ENCODE results near the gene MMP14. TPM values are rescaled to one million over a fixed set of nuclear protein-coding genes. Genes with fewer than 3 reads are reported as not detected.

The MMP14 gene
- total RNA-seq, 1 donor from 2014 or later = 26.1 TPM

DNA sequence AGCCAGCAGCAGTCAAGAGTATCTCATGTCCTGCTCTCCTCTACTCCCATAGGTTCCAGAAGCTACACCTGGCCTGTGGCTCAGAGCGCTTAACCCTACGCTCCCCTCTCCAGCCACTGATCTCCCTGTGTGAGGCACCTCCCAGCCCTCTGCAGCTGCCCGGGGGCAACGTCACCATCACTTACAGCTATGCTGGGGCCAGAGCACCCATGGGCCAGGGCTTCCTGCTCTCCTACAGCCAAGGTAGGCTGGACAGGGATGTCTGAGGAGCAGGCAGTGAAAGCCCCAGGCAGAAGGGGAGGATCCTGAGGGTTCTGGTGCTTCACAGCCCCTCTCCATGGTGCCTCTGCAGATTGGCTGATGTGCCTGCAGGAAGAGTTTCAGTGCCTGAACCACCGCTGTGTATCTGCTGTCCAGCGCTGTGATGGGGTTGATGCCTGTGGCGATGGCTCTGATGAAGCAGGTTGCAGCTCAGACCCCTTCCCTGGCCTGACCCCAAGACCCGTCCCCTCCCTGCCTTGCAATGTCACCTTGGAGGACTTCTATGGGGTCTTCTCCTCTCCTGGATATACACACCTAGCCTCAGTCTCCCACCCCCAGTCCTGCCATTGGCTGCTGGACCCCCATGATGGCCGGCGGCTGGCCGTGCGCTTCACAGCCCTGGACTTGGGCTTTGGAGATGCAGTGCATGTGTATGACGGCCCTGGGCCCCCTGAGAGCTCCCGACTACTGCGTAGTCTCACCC lies 38.8 kb downstream of the MMP14 start:
- no peak for DNase-seq (ENCODE audit: low spot score)
- intact Hi-C loops (cut with DNase I) = no loop called here

DNA sequence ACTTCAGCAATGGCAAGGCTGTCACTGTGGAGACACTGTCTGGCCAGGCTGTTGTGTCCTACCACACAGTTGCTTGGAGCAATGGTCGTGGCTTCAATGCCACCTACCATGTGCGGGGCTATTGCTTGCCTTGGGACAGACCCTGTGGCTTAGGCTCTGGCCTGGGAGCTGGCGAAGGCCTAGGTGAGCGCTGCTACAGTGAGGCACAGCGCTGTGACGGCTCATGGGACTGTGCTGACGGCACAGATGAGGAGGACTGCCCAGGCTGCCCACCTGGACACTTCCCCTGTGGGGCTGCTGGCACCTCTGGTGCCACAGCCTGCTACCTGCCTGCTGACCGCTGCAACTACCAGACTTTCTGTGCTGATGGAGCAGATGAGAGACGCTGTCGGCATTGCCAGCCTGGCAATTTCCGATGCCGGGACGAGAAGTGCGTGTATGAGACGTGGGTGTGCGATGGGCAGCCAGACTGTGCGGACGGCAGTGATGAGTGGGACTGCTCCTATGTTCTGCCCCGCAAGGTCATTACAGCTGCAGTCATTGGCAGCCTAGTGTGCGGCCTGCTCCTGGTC lies 39.4 kb downstream of the MMP14 start:
- intact Hi-C loops (cut with DNase I) = no loop called here

DNA sequence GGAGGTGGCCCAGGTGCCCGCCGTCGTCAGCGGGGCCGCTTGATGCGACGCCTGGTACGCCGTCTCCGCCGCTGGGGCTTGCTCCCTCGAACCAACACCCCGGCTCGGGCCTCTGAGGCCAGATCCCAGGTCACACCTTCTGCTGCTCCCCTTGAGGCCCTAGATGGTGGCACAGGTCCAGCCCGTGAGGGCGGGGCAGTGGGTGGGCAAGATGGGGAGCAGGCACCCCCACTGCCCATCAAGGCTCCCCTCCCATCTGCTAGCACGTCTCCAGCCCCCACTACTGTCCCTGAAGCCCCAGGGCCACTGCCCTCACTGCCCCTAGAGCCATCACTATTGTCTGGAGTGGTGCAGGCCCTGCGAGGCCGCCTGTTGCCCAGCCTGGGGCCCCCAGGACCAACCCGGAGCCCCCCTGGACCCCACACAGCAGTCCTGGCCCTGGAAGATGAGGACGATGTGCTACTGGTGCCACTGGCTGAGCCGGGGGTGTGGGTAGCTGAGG lies 40.7 kb downstream of the MMP14 start:
- DNase-seq (ENCODE audit: low spot score) = no peak
- intact Hi-C loops (cut with DNase I) = no loop called here

More for the DNA sequence above, 39.4 kb downstream of the MMP14 start:
- no peak for DNase-seq (ENCODE audit: low spot score)

- intact Hi-C loops (cut with DNase I) = no loop called here
- no peak for DNase-seq (ENCODE audit: low spot score)
These were observed 42.2 kb downstream of the MMP14 start for GRCh38 chr14:22878271-22879246.

GRCh38 chr14:22882064-22882463 lies 45.7 kb downstream of the MMP14 start:
- no peak for DNase-seq (ENCODE audit: low spot score)
- intact Hi-C loops (cut with DNase I) = no loop called here

DNA sequence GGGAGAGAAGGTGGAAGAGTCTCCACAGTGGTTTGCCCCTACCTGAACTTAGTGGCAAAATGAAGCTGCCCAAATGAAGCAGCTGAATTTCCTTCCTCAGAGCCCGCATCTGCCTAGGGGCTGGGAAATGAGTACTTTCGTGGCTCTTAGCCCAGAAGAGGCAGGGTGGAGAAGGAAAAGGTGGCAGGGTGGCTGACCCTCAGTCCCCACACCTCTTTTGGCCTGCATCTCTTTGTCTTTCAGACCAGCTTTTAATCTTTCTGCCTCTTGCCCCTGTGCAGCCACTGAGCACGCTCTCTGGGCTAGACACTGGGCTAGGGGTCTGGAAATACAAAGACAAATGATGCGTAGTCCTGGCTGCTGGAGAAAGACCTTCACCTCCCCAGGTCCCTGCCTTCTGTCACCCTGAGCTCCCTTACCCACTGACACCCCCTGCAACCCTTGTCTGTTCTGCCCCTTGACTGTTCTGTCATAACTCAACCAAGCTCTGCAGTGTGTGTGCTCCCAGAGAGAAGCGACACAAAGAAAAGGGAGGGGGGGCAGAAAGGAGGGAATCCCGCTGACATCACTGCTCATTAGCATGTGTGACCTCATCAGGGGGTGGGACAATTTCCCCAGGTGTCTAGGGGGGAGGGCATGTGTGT lies 46.3 kb downstream of the MMP14 start:
- intact Hi-C loops (cut with DNase I) = no loop called here
- DNase-seq (ENCODE audit: low spot score) = no peak

DNA sequence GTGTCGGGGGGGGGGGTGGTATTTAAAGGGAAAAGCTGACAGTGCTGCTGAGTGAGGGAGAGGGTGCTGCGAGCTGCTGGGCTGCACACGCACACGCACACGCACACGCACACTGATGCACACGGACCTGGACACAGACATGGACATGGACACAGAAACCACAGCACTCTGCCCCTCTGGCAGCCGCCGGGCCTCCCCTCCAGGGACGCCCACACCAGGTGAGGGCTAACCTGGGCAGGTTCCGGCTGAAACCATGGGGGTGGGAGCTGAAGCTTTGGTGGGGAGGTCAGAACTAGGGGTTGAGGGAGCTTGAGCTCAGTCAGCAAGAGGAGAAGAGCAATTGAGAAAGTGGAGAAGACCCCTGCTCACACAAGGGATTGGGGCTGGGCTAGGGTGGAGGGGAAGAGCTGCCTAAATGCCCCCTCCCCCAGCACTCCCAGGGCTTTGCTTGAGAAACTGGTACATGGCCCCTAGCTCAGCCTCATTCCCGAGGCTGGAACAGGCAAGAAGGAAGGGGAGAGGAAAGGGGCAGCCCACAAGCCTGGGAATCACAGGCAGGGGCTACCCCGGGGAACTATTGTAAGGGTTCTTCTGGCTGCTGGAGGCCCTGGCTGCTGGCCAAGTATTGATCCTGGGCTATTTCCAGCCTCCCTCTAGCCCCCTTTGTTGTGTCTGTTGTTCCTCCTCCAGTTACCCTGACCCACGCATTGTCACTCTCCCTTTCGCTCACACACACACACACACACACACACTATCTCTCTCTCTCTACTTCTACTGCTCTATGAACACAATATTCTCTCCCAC lies 47.0 kb downstream of the MMP14 start, which contains the start of gene REM2:
REM2 (plus strand) TSS at position 50 of the 804 bp plus-strand sequence; CDS start at position 116, 66 bp downstream.
- no peak for DNase-seq (ENCODE audit: low spot score)
- intact Hi-C loops (cut with DNase I) = no loop called here

DNA sequence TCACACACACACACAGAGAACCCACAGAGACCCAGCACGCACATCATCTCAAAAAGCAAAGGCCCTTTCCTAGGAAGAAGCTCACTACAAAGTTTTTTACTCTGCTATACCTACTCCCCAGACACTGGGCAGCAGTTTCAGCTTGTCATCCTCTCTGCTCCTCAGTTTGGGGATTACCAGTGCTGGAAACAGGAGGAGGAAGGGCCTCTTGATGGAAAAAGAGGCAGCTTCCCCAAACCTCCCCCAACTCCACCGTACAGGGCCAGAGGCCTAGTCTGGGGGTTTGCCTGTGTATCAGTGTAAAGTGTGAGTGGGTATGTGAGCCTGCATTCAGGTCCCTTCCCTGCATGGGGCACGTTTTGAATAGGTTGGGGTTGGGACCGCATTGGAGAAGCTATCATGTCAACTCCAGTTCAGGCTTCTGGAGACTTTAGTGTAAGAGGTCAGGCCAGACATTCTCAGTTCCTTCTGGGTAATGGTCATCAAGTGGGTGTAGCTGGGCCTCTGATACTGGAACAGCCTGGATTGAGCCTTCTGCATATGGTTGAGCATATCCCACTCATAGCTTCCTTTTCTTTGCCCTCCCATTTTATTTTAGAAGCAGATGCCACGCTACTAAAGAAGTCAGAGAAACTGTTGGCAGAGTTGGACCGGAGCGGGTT lies 47.8 kb downstream of the MMP14 start:
- intact Hi-C loops (cut with DNase I) = no loop called here
- no peak for DNase-seq (ENCODE audit: low spot score)

- intact Hi-C loops (cut with DNase I) = no loop called here
- DNase-seq (ENCODE audit: low spot score) = no peak
These were observed 48.5 kb downstream of the MMP14 start for GRCh38 chr14:22884738-22885523.

- no peak for DNase-seq (ENCODE audit: low spot score)
- intact Hi-C loops (cut with DNase I) = no loop called here
These were observed 49.6 kb downstream of the MMP14 start for GRCh38 chr14:22885975-22886374.

DNA sequence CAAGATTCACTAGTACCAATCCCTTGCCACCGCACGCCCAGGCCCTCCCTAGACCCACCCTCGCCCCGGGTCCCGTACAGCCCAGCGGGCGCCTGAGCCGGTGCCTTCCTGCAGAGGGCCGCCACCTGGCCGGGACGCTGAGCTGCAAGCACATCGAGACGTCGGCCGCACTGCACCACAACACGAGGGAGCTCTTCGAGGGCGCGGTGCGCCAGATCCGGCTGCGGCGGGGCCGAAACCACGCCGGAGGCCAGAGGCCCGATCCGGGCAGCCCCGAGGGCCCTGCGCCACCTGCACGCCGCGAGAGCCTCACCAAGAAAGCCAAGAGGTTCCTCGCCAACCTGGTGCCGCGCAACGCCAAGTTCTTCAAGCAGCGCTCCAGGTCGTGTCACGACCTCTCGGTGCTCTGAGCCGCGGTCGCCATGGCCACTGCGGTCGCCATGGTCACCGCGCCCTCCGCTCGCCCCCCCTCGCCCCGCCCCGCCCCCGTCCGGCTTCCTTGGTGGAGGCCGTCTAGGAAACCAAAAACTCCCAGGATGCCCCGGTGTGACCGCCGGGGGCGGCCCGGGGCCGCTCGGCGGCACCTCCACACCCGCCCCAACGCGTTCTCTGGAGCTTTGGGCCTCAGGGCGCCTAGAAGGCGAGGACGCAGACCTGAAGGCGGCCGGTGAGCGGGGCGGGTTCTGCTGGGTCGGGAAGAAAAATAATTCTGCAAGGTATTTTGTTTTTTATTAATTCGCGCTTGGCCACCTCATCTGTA lies 50.3 kb downstream of the MMP14 start:
- intact Hi-C loops (cut with DNase I) = no loop called here

DNA sequence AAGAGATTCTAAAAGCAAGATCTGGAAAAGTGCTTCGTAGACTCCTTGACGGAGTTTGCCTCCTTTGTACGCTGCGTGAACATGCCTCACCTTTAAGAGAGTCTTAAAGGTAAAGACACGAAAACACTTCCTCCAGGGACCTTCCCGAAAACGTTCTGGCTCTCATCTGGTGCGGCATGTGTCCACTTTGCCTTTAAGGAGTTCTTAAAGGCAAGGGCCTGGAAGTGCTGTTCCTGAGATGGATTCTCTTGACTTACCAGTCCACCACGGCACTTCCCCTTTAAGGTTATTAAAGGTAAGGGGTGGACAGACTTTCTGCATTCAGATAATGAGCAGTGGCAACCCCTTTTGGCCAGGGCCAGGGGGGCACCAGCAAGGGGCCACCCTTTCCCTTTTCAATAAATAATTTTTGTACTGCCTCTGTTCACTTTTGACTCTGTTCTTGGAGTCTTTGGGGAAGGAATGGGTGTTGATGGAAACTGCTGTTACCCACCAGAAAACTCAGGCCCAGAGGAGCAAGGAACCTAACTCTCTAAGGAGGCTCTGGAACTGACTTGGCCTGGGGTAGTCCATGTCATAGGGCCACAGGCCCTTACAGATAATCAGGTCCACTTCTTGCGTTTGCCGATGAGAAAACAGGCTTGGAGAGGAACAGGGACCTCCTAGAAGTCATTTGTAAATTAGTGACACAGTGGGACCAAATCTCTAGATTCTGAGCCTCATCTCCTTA lies 51.0 kb downstream of the MMP14 start:
- intact Hi-C loops (cut with DNase I) = no loop called here
- DNase-seq (ENCODE audit: low spot score) = no peak

More for the DNA sequence above, 50.3 kb downstream of the MMP14 start:
- DNase-seq (ENCODE audit: low spot score) = peak; percentile 83

GRCh38 chr14:22887990-22888378 lies 51.6 kb downstream of the MMP14 start:
- DNase-seq (ENCODE audit: low spot score) = no peak
- intact Hi-C loops (cut with DNase I) = no loop called here

GRCh38 chr14:22888662-22889061 lies 52.3 kb downstream of the MMP14 start:
- DNase-seq (ENCODE audit: low spot score) = no peak
- intact Hi-C loops (cut with DNase I) = no loop called here

DNA sequence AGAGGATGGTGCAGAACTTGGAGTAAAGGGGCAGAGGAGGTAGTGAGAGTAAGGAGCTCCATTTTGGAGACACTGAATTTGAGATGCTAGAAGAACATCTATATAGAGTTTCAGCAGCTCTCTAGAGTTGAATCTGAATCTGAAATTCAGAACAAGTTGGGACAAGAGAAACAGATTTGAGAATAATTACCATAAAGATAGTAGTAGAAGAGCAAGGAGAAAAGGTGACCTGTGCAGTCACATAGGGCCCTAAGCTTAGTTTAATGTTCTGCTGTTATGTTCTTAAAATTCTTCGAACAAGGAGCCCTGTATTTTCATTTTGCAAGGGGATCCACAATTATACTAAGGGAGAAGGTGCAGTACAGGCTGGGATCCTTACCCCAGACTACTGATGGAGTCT lies 54.0 kb downstream of the MMP14 start:
- DNase-seq (ENCODE audit: low spot score) = no peak
- intact Hi-C loops (cut with DNase I) = no loop called here

- intact Hi-C loops (cut with DNase I) = no loop called here
- DNase-seq (ENCODE audit: low spot score) = no peak
These were observed 56.1 kb downstream of the MMP14 start for GRCh38 chr14:22892488-22892887.

Data from cardiac septum (tissue), 1 donor.